ENCODE results near the gene KCND2.

DNA sequence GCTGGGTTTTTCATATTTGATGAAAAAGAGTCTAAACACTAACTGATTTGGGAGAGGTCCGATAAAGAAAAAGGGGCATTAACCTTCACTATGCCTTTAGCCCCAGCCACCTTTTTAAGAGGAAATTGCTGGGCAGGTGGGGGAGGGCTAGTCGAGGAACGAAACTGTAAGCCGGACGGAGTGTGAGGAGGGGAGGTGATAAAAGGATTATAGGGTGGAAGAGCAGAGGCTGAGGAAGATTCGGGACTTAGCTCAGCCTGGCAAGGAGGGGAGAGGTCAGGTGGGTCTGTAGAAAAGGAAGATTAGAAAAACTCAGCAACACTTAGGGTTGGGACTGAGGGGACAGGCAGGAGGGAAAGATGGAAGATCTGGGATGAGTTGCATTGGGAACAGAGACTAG lies 508.0 kb downstream of the KCND2 start:
- TF ChIP-seq, protein P1, sequence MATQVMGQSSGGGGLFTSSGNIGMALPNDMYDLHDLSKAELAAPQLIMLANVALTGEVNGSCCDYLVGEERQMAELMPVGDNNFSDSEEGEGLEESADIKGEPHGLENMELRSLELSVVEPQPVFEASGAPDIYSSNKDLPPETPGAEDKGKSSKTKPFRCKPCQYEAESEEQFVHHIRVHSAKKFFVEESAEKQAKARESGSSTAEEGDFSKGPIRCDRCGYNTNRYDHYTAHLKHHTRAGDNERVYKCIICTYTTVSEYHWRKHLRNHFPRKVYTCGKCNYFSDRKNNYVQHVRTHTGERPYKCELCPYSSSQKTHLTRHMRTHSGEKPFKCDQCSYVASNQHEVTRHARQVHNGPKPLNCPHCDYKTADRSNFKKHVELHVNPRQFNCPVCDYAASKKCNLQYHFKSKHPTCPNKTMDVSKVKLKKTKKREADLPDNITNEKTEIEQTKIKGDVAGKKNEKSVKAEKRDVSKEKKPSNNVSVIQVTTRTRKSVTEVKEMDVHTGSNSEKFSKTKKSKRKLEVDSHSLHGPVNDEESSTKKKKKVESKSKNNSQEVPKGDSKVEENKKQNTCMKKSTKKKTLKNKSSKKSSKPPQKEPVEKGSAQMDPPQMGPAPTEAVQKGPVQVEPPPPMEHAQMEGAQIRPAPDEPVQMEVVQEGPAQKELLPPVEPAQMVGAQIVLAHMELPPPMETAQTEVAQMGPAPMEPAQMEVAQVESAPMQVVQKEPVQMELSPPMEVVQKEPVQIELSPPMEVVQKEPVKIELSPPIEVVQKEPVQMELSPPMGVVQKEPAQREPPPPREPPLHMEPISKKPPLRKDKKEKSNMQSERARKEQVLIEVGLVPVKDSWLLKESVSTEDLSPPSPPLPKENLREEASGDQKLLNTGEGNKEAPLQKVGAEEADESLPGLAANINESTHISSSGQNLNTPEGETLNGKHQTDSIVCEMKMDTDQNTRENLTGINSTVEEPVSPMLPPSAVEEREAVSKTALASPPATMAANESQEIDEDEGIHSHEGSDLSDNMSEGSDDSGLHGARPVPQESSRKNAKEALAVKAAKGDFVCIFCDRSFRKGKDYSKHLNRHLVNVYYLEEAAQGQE (IDR thresholded peaks at IDR 0.05; ENCODE audit: low read depth): no peak
- TF ChIP-seq CREB1 (IDR thresholded peaks at IDR 0.05; ENCODE audit: low read depth): no peak
- no peak for TF ChIP-seq EP300 (IDR thresholded peaks at IDR 0.05; ENCODE audit: borderline replicate concordance)
- no peak for TF ChIP-seq MAX (IDR thresholded peaks at IDR 0.05)
- no peak for TF ChIP-seq EGR1 (IDR thresholded peaks at IDR 0.05)
- no peak for TF ChIP-seq TEAD4 (IDR thresholded peaks at IDR 0.05)
- TF ChIP-seq, protein P2, sequence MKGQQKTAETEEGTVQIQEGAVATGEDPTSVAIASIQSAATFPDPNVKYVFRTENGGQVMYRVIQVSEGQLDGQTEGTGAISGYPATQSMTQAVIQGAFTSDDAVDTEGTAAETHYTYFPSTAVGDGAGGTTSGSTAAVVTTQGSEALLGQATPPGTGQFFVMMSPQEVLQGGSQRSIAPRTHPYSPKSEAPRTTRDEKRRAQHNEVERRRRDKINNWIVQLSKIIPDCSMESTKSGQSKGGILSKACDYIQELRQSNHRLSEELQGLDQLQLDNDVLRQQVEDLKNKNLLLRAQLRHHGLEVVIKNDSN (IDR thresholded peaks at IDR 0.05): no peak
- no peak for TF ChIP-seq YY1 (IDR thresholded peaks at IDR 0.05; ENCODE audit: low read depth)
- TF ChIP-seq NFIC (IDR thresholded peaks at IDR 0.05): no peak
